Progenitor cell of endocrine pancreas (in vitro differentiated cells): ENCODE data around the gene TXNRD2. TPM values are rescaled to one million over a fixed set of nuclear protein-coding genes. Genes with fewer than 3 reads are reported as not detected.
A peak's percentile ranks its signal among the peaks of the same experiment; 100 is the strongest.

Source experiments
- DNase-seq: peaks from one replicate; pipeline ENCODE4 v3.0.0; 2021; ENCODE audit warnings: low spot score; ENCODE audit not compliant: unreplicated experiment
- H3K27ac Mint-ChIP-seq: 2 replicates; pipeline ENCODE4 v1.8.0; 2021; ENCODE audit warnings: mild to moderate bottlenecking, moderate library complexity, mixed read lengths
- H3K27me3 Mint-ChIP-seq: 2 replicates; pipeline ENCODE4 v1.8.0; 2021; ENCODE audit warnings: mixed read lengths
- H3K36me3 Mint-ChIP-seq: 2 replicates; pipeline ENCODE4 v1.8.0; 2022; ENCODE audit warnings: mixed read lengths; ENCODE audit not compliant: insufficient read depth
- H3K4me1 Mint-ChIP-seq: 2 replicates; pipeline ENCODE4 v1.8.0; 2021; ENCODE audit warnings: low read depth, mixed read lengths
- H3K4me3 Mint-ChIP-seq: 2 replicates; pipeline ENCODE4 v1.8.0; 2021; ENCODE audit warnings: low read depth, mild to moderate bottlenecking, moderate library complexity, mixed read lengths
- H3K9me3 Mint-ChIP-seq: 2 replicates; pipeline ENCODE4 v1.8.0; 2021; ENCODE audit warnings: low read depth, mixed read lengths
- CTCF ChIP-seq: fragments of 200-600 bp; sonication (generic); IDR thresholded peaks from one replicate; pipeline ENCODE4 v1.5.0; 2021; ENCODE audit warnings: antibody characterized with exemption, mild to moderate bottlenecking; ENCODE audit not compliant: unreplicated experiment
- total RNA-seq: library from RNA; stranded (reverse); gene quantifications from 2 replicates; pipeline ENCODE4 v1.2.1, GENCODE V29; 2021

TXNRD2 gene
- total RNA-seq, 1 donor from 2014 or later: 14.0 TPM

GRCh38 chr22:19862619-19863246, 78.9 kb downstream of the TXNRD2 start:
- Mint-ChIP-seq H3K36me3 (peaks cover 2% of the 10 kb centered on the region), H3K4me1 (peaks cover 3% of the 10 kb centered on the region), H3K27me3 (no peaks in the 10 kb centered on the region), H3K27ac (no peak overlapping the region), H3K4me3 (no peak overlapping the region), H3K9me3 (peaks cover 5% of the 10 kb centered on the region)
- TF ChIP-seq CTCF: no peak
- DNase-seq: no peak

GRCh38 chr22:19859861-19860510, 81.6 kb downstream of the TXNRD2 start:
- no peak overlapping the region for H3K27ac Mint-ChIP-seq
- DNase-seq: no peak
- H3K9me3 Mint-ChIP-seq: peaks cover 5% of the 10 kb centered on the region
- H3K4me1 Mint-ChIP-seq: peaks cover 4% of the 10 kb centered on the region
- TF ChIP-seq CTCF: no peak
- peaks cover 2% of the 10 kb centered on the region for H3K36me3 Mint-ChIP-seq
- H3K4me3 Mint-ChIP-seq: no peak overlapping the region
- H3K27me3 Mint-ChIP-seq: no peaks in the 10 kb centered on the region

GRCh38 chr22:19857382-19857781, 84.2 kb downstream of the TXNRD2 start:
- Mint-ChIP-seq H3K27ac (no peak overlapping the region), H3K9me3 (peaks cover 5% of the 10 kb centered on the region), H3K27me3 (no peaks in the 10 kb centered on the region), H3K4me1 (peaks cover 21% of the 10 kb centered on the region), H3K36me3 (peaks cover 4% of the 10 kb centered on the region), H3K4me3 (peak overlapping the region; percentile 52)
- no peak for TF ChIP-seq CTCF
- no peak for DNase-seq

GRCh38 chr22:19855504-19856409, 85.9 kb downstream of the TXNRD2 start:
- peaks cover 5% of the 10 kb centered on the region for H3K36me3 Mint-ChIP-seq
- H3K4me3 Mint-ChIP-seq: peak overlapping the region; percentile 91
- H3K4me1 Mint-ChIP-seq: peaks cover 22% of the 10 kb centered on the region
- TF ChIP-seq CTCF: no peak
- H3K27me3 Mint-ChIP-seq: no peaks in the 10 kb centered on the region
- H3K9me3 Mint-ChIP-seq: peaks cover 5% of the 10 kb centered on the region
- H3K27ac Mint-ChIP-seq: peak overlapping the region; percentile 93
- no peak for DNase-seq
